Activated T-cell treated with anti-CD3 and anti-CD28 coated beads, Interleukin-2, amount 50 U/mL, for 24 hours (primary cell): ENCODE data around the gene GRID1.
A peak's percentile ranks its signal among the peaks of the same experiment; 100 is the strongest.

Experiments used
- DNase-seq: peaks from one replicate; pipeline ENCODE4 v3.0.0-alpha.2; 2020
- H3K27ac Mint-ChIP-seq: 2 replicates; pipeline ENCODE4 v1.8.0; 2020; ENCODE audit warnings: mild to moderate bottlenecking, mixed read lengths
- H3K27me3 Mint-ChIP-seq: 2 replicates; pipeline ENCODE4 v1.8.0; 2020; ENCODE audit warnings: mixed read lengths
- H3K36me3 Mint-ChIP-seq: 2 replicates; pipeline ENCODE4 v1.8.0; 2020; ENCODE audit warnings: low read depth, mixed read lengths
- H3K4me1 Mint-ChIP-seq: 2 replicates; pipeline ENCODE4 v1.8.0; 2020; ENCODE audit warnings: low read depth, mixed read lengths
- H3K4me3 Mint-ChIP-seq: 2 replicates; pipeline ENCODE4 v1.8.0; 2020; ENCODE audit warnings: mild to moderate bottlenecking, moderate library complexity, mixed read lengths
- H3K9me3 Mint-ChIP-seq: 2 replicates; pipeline ENCODE4 v1.8.0; 2020; ENCODE audit warnings: mixed read lengths

The GRID1 gene

DNA sequence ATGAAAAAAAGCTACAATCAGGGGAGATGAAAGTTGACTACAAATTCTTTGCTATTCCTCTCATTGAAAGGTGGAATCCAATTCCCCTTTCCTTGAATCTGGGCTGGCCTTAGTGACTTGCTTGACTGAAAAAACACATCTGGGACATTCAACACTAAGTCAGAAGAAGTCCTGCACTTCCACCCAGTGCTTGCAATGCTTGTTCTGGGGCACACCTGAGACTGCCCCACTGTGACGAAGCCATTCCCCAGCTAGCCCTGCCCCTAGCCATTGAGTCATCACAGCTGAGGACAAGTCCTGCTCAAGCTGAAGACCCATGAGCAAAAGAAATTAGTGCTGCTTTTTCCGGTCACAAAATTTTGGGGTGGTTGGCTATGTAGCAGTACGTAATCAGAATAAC lies 19.2 kb upstream of the GRID1 start:
- Mint-ChIP-seq H3K27ac (no peak overlapping the region), H3K4me3 (no peak overlapping the region), H3K27me3 (peaks cover 38% of the 10 kb centered on the region), H3K9me3 (no peaks in the 10 kb centered on the region), H3K36me3 (no peaks in the 10 kb centered on the region), H3K4me1 (peaks cover 8% of the 10 kb centered on the region)
- no peak for DNase-seq

DNA sequence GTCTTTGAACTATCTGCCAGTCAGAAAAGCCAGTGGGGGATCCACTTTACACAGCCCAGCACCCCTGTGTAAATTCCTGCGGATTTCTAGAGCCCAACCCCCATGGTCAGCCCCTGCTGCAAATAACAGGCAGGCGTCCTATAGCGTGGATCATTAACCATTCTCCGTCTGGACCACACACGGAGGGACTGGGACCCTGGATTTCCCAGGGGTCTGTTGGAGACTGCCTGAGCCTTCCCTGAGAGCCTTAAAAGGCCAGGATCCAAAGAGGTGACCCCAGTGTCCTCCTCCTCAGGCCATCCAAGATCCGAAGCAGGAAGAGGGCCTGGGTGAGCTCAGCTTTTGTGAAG lies 11.2 kb upstream of the GRID1 start:
- H3K4me1 Mint-ChIP-seq = no peaks in the 10 kb centered on the region
- H3K4me3 Mint-ChIP-seq = no peak overlapping the region
- peaks cover 43% of the 10 kb centered on the region for H3K27me3 Mint-ChIP-seq
- no peak for DNase-seq
- H3K27ac Mint-ChIP-seq = no peak overlapping the region
- H3K36me3 Mint-ChIP-seq = no peaks in the 10 kb centered on the region
- no peaks in the 10 kb centered on the region for H3K9me3 Mint-ChIP-seq

DNA sequence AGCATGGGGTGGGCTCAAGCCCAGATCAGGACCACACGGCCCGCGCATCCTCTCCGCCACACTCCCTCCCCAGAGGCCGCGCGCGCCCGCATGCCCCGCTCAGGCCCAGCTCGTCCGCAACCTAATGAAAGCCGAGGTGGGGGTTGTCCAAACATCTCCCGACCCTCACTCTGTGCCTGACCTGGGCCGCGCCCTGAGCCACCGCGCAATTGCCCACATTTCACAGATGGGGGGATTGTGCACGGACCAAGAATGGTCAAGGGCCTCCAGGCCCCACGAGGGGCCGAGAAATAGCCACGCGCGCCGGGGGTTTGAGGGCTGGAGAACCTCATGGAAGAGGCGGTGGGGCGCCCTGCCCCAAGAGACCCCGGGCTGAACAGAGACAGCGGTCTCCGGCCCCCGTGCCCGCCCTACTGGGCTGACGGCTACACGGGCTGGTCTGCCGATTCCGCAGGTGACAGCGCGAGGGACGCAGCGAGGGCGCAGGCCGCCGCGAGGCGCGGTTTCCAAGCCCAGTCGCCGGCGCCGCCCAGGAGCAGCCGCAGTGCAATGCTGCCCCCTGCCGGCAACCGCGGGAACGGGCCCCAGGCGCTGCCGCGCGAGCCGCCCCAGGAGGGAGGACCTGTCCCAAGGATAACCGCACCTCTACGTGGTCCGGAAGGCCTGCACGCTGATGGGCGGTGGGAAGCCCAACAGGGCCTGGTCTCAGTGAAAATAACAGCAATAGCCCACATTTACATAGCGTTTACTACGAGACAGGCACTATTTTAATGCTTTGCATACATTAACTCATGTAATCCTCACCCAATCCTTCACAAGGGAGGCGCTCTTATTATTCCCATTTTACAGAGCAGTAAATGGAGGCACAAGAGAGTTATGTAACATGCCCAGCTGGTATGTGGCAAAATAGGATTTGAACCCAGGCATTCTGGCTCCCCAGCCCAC lies 10.5 kb upstream of the GRID1 start:
- H3K4me3 Mint-ChIP-seq = no peak overlapping the region

DNA sequence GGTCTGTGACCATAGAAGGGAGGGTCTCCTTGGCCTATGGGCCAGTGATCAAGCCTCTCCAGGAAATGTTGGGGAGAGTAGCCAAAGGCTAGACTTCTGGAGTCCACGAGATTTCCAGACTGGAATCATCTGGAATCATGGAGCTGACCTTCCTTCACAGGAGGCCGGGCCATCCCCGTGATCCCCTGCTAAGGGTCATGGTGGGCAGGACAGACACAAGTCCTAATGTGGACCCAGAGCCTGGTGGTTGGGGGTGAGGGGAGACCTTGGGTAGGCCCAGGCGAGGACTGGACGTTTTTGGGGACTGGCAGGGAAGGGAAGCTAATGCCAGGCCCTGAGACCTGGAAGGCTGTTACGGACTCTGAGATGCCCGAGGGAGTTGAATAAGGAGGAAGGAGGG lies 9.8 kb upstream of the GRID1 start:
- DNase-seq = no peak
- no peak overlapping the region for H3K27ac Mint-ChIP-seq

More for the DNA sequence above, 10.5 kb upstream of the GRID1 start:
- Mint-ChIP-seq H3K4me1 (no peaks in the 10 kb centered on the region), H3K27ac (no peak overlapping the region), H3K36me3 (no peaks in the 10 kb centered on the region), H3K27me3 (peaks cover 47% of the 10 kb centered on the region), H3K9me3 (no peaks in the 10 kb centered on the region)
- peak; percentile 95 for DNase-seq

DNA sequence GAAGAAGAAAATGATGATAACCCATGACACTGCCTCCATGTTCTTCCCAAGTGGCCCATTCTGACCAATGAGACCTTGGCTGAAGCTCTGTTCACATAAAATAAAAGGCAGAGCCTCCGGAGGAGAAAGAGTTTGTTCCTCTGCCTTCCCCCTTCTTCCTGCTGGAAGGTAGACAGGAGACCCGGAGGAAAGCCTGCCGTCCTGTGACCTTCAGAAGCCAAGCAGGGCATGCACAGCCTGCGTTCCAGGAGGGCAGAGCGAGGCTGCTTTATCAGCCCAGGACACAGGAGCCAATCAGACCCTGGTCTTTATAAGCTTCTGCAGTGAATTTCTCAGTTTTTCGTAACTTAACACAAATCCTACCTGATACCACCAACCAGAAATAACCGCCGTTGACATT lies 8.6 kb upstream of the GRID1 start:
- Mint-ChIP-seq H3K4me3 (no peak overlapping the region), H3K9me3 (no peaks in the 10 kb centered on the region), H3K27me3 (peaks cover 63% of the 10 kb centered on the region), H3K4me1 (no peaks in the 10 kb centered on the region), H3K27ac (no peak overlapping the region), H3K36me3 (no peaks in the 10 kb centered on the region)
- no peak for DNase-seq

More for the DNA sequence above, 9.8 kb upstream of the GRID1 start:
- Mint-ChIP-seq H3K4me1 (no peaks in the 10 kb centered on the region), H3K36me3 (no peaks in the 10 kb centered on the region), H3K9me3 (no peaks in the 10 kb centered on the region), H3K4me3 (no peak overlapping the region), H3K27me3 (peaks cover 51% of the 10 kb centered on the region)

DNA sequence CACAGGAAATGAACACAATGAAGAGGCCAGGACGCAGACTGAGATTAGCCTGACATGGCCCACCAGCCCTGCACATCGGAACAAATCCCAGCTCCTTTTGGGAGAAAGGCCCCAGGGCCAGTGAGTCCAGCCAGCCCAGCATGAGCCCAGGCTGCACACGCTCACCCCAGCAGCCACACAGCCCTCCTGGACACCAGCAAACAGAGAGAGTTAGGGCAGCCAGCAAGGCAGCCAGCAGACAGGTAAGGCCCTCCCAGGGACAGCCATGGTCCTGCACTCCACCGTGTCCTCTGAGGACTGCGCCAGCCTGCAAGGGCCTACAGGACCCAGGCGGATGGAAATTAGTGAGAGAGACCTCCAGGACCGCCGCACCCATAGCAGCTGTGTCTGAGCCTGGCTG lies 8.1 kb upstream of the GRID1 start:
- Mint-ChIP-seq H3K36me3 (no peaks in the 10 kb centered on the region), H3K9me3 (no peaks in the 10 kb centered on the region), H3K4me1 (no peaks in the 10 kb centered on the region), H3K27me3 (peaks cover 65% of the 10 kb centered on the region), H3K4me3 (no peak overlapping the region), H3K27ac (no peak overlapping the region)
- no peak for DNase-seq

DNA sequence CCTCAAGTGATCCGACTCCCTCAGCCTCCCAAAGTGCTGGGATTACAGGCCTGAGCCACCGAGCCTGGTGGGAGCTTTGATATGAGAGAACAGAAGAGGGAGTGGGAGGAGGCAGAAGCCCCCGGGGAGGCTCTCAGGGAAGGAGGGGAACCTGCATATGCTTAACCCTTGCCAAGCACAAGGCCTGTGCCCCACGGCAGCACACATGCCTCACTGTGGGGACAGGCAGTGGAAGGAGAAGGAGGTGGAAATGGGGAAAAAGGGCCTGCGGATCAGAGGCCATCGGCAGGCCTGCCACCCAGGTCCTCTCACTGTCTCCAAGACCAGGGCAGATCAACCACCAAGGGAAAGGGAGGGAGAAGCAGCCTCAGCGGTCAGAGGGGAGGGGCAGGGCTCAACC lies 7.2 kb upstream of the GRID1 start:
- no peak overlapping the region for H3K4me3 Mint-ChIP-seq
- DNase-seq = no peak
- H3K9me3 Mint-ChIP-seq = no peaks in the 10 kb centered on the region
- no peaks in the 10 kb centered on the region for H3K36me3 Mint-ChIP-seq
- H3K4me1 Mint-ChIP-seq = no peaks in the 10 kb centered on the region
- peaks cover 73% of the 10 kb centered on the region for H3K27me3 Mint-ChIP-seq
- H3K27ac Mint-ChIP-seq = no peak overlapping the region

DNA sequence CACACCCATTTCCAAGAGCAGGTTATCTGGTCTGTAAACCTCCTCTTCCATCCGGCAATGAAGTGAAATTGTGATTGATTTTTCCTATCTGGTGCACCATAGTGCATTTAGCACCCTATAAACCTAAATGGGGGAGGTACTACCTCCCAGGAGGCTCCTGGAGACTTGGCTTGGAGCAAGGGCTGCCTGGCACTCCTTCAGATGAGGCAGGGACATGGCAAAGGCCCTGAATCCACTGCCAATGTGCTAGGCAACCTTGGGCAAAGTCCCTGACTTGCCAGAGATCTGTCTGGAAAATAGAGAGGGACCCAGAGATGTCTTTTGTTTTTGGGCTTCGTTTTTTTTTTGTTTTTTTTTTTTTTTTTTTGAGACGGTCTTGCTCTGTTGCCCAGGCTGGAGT lies 6.7 kb upstream of the GRID1 start:
- Mint-ChIP-seq H3K4me1 (no peaks in the 10 kb centered on the region), H3K27me3 (peaks cover 73% of the 10 kb centered on the region), H3K4me3 (no peak overlapping the region), H3K9me3 (no peaks in the 10 kb centered on the region), H3K36me3 (no peaks in the 10 kb centered on the region), H3K27ac (no peak overlapping the region)
- DNase-seq = no peak

DNA sequence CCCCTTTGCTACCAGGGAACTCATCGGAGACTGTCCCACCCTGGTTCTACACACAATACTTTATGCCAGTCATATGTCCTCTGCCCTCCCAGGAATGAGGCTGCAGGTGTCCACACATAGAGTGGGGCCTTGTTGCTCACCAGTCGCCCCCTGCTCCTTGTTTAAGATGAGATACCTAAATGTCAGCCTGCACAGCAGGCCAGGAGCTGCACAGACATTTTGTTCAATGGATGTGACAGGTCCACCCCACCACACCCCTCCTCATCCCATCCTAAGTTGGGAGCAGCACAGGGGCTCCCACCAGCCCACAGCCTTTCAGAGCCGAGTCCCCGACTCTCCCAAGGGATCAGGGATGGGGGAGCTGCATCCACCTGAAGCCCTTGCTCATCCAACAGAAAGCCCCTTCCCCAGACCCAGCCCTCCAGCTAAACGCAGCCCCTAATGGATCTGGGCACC lies 6.2 kb upstream of the GRID1 start:
- Mint-ChIP-seq H3K4me1 (peaks cover 3% of the 10 kb centered on the region), H3K4me3 (no peak overlapping the region), H3K36me3 (no peaks in the 10 kb centered on the region), H3K27ac (no peak overlapping the region), H3K27me3 (peaks cover 75% of the 10 kb centered on the region), H3K9me3 (no peaks in the 10 kb centered on the region)
- no peak for DNase-seq

DNA sequence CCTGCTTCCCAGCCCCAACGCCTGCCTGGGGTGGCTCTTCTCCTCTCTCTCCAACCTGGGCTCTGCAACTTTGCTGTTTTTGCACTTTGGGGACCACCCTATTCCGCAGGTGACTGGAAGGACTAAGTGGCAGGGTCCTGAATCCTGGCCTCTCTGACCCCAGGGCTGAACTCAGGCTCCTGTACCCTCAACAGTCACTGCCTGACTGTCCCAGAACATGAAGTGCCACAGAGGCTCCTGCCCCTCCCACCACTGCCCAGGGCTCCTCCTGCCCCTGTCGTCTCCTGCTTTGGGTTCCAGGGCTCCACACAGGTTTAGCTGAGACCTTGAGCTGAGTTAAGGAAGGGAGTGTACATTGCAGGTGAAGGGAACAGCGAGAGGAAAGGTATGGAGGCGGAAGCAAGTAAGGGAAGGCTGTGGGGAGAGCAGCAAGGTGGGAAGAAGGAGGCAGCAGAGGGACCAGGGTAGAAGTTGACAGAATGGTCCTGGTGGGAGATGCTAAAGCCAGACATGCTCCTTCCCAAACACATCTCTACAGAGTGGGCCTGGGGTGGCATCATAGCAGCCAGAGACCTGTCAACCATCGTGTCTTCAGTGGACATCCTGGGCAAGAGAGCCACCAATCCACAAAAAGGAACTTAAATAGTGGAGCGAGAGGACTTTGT lies 5.7 kb upstream of the GRID1 start:
- Mint-ChIP-seq H3K4me1 (peaks cover 4% of the 10 kb centered on the region), H3K4me3 (no peak overlapping the region), H3K27me3 (peaks cover 75% of the 10 kb centered on the region), H3K9me3 (no peaks in the 10 kb centered on the region), H3K36me3 (no peaks in the 10 kb centered on the region), H3K27ac (no peak overlapping the region)
- no peak for DNase-seq

DNA sequence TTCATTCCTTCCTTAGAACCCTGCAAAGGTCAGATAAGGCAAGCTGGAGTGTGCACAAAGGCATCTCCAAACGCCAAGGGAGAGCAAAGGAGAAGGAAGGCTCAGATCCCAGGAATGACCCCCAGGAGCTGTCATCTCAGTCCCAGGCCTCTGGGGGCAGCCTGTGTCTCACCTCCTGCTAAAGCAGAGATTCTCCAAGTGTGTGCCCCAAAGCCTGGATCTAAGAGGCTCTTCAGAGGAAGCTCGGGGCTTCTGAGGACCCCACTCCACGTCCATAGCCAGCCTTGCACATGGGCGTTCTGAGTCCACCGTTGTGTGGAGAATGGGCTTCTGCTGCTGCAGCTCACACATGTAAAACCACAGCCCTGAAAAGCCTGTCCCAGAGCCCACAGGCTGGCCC lies 5.1 kb upstream of the GRID1 start:
- Mint-ChIP-seq H3K27ac (no peak overlapping the region), H3K36me3 (no peaks in the 10 kb centered on the region), H3K27me3 (peaks cover 75% of the 10 kb centered on the region), H3K4me1 (peaks cover 4% of the 10 kb centered on the region), H3K9me3 (no peaks in the 10 kb centered on the region), H3K4me3 (no peak overlapping the region)
- DNase-seq = no peak

DNA sequence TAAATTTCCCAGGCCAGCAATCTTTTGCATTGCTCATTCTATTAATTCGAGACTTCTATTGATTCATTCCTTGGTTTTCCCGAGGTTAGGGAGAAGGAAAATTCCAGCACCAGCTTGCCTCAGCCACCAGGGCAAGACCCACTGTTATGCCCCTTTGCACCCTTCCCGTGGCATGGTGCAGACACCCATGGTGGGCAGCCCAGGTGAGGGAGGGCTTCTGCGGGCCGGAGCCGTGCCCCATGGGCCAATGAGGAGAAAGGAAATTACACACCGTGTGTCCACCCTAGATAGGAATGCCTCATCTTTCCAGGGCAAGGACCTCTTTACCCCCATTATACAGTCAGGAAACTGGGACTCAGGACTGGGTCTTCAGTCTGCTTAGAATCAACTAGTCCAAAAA lies 4.5 kb upstream of the GRID1 start:
- H3K4me3 Mint-ChIP-seq = no peak overlapping the region
- H3K4me1 Mint-ChIP-seq = peaks cover 4% of the 10 kb centered on the region
- peaks cover 70% of the 10 kb centered on the region for H3K27me3 Mint-ChIP-seq

DNA sequence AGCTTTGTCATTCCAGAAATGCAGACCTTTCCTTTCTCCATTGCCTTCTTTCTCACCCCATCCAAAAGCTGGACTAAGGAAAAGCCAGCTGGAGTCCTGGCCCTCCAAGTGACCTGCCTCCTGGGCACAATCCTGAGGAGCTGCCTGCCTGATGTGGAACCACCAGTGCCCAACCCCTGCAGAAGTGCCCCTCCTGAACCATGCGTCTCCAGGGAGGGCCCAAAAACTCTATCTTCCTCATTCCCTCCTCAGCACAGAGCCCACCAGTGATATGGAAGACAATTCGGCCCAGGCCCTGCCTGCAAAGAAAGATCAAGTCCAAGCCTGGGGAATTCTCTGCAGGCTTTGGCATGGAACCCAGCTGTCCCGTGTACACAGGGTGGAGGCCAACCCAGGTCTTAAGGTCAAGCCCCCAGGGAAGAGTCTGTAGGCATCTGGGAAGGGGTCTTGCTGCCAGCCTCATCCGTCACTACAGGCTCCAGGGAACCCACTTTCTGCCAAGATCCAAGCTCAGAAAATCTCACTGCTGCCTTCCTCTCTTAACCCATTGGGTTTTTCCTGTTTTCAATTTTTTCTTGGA lies 3.5 kb upstream of the GRID1 start:
- Mint-ChIP-seq H3K27me3 (peaks cover 75% of the 10 kb centered on the region), H3K27ac (no peak overlapping the region), H3K9me3 (no peaks in the 10 kb centered on the region), H3K4me1 (peaks cover 8% of the 10 kb centered on the region), H3K4me3 (no peak overlapping the region), H3K36me3 (no peaks in the 10 kb centered on the region)
- no peak for DNase-seq

More for the DNA sequence above, 4.5 kb upstream of the GRID1 start:
- Mint-ChIP-seq H3K9me3 (no peaks in the 10 kb centered on the region), H3K27ac (no peak overlapping the region), H3K36me3 (no peaks in the 10 kb centered on the region)
- peak; percentile 16 for DNase-seq

DNA sequence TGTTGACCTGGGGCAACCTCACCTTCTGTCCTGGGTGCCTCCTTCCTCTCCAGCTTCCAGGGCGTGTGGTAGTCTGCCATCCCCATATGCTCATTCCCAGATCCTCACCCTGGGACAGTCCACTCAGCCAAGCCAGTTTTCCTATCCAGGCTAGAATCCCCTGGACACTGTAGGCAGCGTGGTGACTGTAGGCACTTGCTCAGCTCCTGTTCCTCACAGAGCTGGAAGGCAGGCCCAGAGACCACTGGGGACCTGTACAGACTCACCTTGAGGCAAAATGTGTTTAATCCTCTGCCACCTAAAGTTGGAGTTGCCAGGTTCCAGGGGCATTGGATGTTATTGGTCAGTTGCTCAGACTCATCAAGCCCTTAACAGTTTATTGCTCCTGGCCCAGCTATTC lies 2.4 kb upstream of the GRID1 start:
- Mint-ChIP-seq H3K36me3 (no peaks in the 10 kb centered on the region), H3K27ac (no peak overlapping the region), H3K27me3 (peaks cover 77% of the 10 kb centered on the region), H3K9me3 (no peaks in the 10 kb centered on the region), H3K4me1 (peaks cover 15% of the 10 kb centered on the region), H3K4me3 (no peak overlapping the region)
- DNase-seq = peak; percentile 11

DNA sequence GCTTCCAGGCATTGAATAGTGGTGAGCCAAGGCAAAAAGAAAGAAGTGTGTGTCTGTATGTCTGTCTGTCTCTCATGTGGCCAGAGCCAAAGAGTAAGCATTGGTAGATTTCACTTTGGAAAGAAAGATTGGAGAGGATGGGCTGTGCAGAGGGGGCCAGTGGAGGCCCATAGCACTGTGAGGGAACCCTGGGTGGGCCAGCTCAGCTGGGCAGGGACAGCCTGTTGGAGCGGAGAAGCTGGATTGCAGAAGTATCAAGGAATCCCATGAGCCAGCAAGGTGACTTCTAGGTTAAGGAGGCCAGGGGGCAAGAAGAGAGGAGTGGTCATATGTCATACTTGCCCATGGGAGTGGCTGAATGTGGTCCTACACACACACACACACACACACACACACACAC lies 1.5 kb upstream of the GRID1 start:
- peak; percentile 26 for DNase-seq
- Mint-ChIP-seq H3K36me3 (no peaks in the 10 kb centered on the region), H3K27me3 (peaks cover 77% of the 10 kb centered on the region), H3K4me1 (peaks cover 20% of the 10 kb centered on the region), H3K4me3 (no peak overlapping the region), H3K9me3 (no peaks in the 10 kb centered on the region), H3K27ac (no peak overlapping the region)
